Prostate gland (tissue), 2 donors: ENCODE data around the gene HSPA6.
"Not testable (repeated sequence)": the region's sequence is repeated elsewhere in the genome, so short reads cannot be mapped to it uniquely, and the experiment has no call there.

Experiments
- CTCF ChIP-seq, 4 experiments: fragments of 200-600 bp in 2 of 4; fragments of 450-650 bp in 2 of 4; sonication (generic) in 2 of 4; IDR thresholded peaks; 1 replicate in 3 of 4; 2 replicates in 1 of 4; pipeline ENCODE4 v1.5.1; 2016 to 2019; ENCODE audit warnings: antibody characterized with exemption in 4 of 4, mild to moderate bottlenecking in 2 of 4, moderate library complexity in 2 of 4
- POLR2A ChIP-seq: fragments of 450-650 bp; IDR thresholded peaks from one replicate; pipeline ENCODE4 v1.6.1; 2016; ENCODE audit warnings: antibody characterized with exemption, mild to moderate bottlenecking
- POLR2AphosphoS5 ChIP-seq: sonication (generic); formaldehyde crosslinking; IDR thresholded peaks from one replicate; pipeline ENCODE4 v1.6.1; 2017; ENCODE audit warnings: antibody characterized with exemption

GRCh38 chr1:161529463-161530104 is 5.2 kb downstream of the HSPA6 start:
- TF ChIP-seq POLR2A; CTCF (IDR thresholded peaks at IDR 0.05); POLR2AphosphoS5: not testable (repeated sequence)
